ENCODE measurements around the gene DPYSL3. TPM values are rescaled to one million over a fixed set of nuclear protein-coding genes. Genes with fewer than 3 reads are reported as not detected.

Gene DPYSL3
- total RNA-seq, 4 donors from 2014 or later, result 31.3 to 46.0 (median 35.1) TPM

DNA sequence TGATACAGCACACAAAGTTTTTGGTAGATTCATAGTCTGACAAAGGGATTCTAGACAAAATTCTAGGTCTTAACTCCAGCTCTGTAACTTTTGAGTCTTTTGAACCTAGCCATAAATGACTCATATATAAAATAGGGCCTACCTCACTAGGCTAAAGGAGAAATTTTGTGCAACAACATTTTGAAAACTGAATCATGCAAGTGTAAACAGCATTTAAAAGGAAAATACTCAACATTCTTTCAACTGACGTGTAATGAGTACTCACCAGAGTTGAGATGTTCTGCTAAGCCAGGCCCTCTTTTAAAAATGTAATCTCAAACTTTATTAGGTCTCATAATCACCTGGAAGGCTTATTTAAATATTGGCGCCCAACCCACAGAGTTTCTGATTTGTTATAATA, 161.8 kb downstream of the DPYSL3 start:
- TF ChIP-seq, protein P1, sequence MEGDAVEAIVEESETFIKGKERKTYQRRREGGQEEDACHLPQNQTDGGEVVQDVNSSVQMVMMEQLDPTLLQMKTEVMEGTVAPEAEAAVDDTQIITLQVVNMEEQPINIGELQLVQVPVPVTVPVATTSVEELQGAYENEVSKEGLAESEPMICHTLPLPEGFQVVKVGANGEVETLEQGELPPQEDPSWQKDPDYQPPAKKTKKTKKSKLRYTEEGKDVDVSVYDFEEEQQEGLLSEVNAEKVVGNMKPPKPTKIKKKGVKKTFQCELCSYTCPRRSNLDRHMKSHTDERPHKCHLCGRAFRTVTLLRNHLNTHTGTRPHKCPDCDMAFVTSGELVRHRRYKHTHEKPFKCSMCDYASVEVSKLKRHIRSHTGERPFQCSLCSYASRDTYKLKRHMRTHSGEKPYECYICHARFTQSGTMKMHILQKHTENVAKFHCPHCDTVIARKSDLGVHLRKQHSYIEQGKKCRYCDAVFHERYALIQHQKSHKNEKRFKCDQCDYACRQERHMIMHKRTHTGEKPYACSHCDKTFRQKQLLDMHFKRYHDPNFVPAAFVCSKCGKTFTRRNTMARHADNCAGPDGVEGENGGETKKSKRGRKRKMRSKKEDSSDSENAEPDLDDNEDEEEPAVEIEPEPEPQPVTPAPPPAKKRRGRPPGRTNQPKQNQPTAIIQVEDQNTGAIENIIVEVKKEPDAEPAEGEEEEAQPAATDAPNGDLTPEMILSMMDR (IDR thresholded peaks at IDR 0.05; ENCODE audit: low read depth), result no peak

DNA sequence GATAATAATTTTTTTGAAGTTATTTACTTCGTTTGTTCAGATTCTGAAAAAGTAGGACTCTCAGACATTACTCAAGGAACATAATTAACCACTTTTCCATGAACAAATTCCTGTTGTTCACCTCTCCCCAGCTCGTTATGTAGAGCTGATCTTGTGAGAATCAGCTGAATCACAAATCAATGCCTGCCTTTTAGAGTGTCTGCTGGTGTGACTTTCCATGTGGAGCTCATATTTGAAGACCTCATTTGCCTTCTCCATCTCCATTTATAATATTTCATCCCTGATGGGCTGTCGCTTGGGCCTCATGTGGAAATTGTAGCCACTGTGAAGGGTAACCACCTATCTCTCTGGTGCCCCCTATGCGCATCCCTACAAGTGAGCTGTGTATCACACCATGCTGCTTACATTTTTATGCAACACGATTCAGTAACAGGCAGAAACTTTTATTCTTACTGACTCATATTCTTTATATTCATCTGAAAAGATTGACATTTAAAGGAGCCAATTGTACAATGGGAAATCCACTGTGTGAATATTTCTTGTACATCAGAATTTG, 163.8 kb downstream of the DPYSL3 start:
- TF ChIP-seq, protein P1 (IDR thresholded peaks at IDR 0.05; ENCODE audit: low read depth), result no peak

DNA sequence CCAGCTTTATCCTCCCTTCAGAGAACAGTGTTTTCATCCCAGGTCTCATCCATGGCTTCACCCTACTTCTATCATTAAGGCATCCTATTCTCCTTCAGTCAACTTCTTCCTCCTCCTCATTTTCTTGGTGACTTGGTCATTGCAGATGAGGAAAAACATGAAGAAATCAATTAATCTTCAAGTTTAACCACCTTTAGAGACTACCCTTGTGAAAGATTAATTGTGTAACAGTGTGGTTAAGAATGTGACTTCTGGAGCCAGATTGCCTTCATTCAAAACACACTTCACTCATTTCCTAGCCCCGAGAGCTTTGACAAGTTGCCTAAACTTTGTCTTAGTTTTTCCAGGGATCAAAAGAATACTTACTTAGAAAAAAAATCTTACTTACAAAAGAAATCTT, 165.0 kb downstream of the DPYSL3 start:
- TF ChIP-seq, protein P1 (IDR thresholded peaks at IDR 0.05; ENCODE audit: low read depth), result no peak

DNA sequence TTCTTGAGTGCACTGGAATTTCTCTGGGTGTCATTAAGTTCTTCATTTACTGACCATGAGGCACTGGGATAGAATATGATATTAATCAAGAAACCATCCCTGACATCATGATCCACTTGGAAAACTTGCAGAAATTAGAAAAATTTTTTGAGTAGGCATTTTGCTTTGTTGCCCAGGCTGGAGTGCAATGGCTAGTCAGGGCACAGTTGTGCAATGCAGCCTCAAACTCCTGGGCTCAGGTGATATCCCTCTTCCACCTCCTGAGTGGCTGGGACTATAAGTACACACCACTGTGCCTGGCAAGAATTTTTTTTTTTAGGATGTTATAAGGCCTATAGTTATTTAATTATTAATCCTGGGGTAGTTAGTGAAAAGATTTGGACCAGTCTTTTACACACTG, 168.5 kb downstream of the DPYSL3 start:
- TF ChIP-seq, protein P1 (IDR thresholded peaks at IDR 0.05; ENCODE audit: low read depth), result no peak

DNA sequence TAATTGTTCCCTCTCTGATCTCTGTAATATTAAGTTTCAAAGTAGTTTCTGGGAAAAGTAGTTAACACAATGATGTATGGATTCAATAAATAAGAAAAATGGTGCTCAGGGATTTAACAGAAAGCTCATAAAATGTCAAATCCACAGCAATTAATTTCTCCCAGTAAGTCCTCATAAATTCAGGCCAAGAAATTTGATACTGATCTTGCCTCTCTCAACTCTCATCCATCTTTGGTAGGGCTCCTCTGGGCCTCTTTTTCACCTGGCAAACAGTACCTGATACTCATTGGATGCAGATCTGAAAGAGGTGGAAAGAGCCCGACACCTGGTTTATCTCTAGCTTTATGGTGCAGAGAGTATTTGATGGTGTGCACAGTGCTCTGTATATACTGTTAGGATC, 168.9 kb downstream of the DPYSL3 start:
- TF ChIP-seq, protein P1 (IDR thresholded peaks at IDR 0.05; ENCODE audit: low read depth), result no peak

Small RNA genes within 50 kb of the gene (small RNA-seq; reads per million reads assigned to genes)
- not detected for gene AC011373.1
